ENCODE measurements around the gene RADIL. TPM values are rescaled to one million over a fixed set of nuclear protein-coding genes. Genes with fewer than 3 reads are reported as not detected.

RADIL gene
- total and polyA plus RNA-seq, 2 of the 13 experiments (the other 11 are each of a cell fraction or from before 2014, with no cell fraction given), result 0.05 to 0.09 TPM

DNA sequence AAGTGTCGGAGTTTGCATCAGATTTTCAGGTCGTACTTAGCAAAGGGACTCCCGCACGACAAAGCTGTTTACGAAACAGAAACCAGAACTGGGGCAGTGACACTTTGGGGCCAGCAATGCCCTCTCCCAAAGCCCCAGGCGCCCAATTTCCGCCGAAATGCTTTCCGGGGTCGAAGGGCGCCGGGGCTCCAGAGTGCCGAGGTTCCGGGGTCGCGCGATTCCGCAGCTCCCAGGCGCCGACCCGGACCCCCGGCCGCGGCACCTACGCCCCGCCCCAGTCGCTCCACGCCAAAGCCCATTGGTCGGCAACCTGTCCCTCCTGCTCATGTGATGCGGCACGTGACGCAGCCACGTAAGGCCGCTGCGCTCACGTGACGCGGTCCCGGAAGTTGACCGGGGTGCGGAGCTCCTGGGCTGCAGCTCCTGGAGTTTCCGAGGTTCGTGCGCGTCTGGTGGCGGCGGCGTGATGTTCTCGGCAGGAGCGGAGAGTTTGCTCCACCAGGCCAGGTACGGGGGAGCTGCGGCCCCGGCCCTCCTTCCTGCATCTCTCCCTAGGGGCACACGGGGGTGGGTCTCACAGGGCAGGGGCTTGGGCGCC is 108.2 kb downstream of the RADIL start, which contains the start of gene AP5Z1 (continued):
- peak; percentile 81 for TF ChIP-seq ARNT2 (CRISPR knock-in tag; IDR thresholded peaks at IDR 0.05; ENCODE audit: low read depth)
- 0 out of 2 replicates have a peak, but pooled peaks have one; percentile 62 for TF ChIP-seq GFI1 (CRISPR knock-in tag; IDR thresholded peaks at IDR 0.05; ENCODE audit: borderline replicate concordance)
- TF ChIP-seq, protein P1, sequence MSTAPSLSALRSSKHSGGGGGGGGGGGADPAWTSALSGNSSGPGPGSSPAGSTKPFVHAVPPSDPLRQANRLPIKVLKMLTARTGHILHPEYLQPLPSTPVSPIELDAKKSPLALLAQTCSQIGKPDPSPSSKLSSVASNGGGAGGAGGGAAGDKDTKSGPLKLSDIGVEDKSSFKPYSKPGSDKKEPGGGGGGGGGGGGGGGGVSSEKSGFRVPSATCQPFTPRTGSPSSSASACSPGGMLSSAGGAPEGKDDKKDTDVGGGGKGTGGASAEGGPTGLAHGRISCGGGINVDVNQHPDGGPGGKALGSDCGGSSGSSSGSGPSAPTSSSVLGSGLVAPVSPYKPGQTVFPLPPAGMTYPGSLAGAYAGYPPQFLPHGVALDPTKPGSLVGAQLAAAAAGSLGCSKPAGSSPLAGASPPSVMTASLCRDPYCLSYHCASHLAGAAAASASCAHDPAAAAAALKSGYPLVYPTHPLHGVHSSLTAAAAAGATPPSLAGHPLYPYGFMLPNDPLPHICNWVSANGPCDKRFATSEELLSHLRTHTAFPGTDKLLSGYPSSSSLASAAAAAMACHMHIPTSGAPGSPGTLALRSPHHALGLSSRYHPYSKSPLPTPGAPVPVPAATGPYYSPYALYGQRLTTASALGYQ (CRISPR knock-in tag; IDR thresholded peaks at IDR 0.05), result peak; percentile 57
- TF ChIP-seq ZBTB14 (CRISPR knock-in tag; IDR thresholded peaks at IDR 0.05), result peak; percentile 28; the same call in 1 of the 2 replicates
- peak; percentile 86 for TF ChIP-seq ZNF350 (CRISPR knock-in tag; IDR thresholded peaks at IDR 0.05; ENCODE audit: borderline replicate concordance, low read depth)
- peak; percentile 76 for TF ChIP-seq PHF8 (CRISPR knock-in tag; IDR thresholded peaks at IDR 0.05)
- peak; percentile 82; the same call in 1 of the 2 replicates for TF ChIP-seq NR0B2 (CRISPR knock-in tag; IDR thresholded peaks at IDR 0.05)
- peak; percentile 41; the same call in 1 of the 2 replicates for TF ChIP-seq HOXD1 (CRISPR knock-in tag; IDR thresholded peaks at IDR 0.05)
- peak; percentile 61 for TF ChIP-seq BORCS8-MEF2B (CRISPR knock-in tag; IDR thresholded peaks at IDR 0.05)
- peak; percentile 100 for TF ChIP-seq RAD51 (IDR thresholded peaks at IDR 0.05; ENCODE audit: borderline replicate concordance)
- TF ChIP-seq, protein P2, sequence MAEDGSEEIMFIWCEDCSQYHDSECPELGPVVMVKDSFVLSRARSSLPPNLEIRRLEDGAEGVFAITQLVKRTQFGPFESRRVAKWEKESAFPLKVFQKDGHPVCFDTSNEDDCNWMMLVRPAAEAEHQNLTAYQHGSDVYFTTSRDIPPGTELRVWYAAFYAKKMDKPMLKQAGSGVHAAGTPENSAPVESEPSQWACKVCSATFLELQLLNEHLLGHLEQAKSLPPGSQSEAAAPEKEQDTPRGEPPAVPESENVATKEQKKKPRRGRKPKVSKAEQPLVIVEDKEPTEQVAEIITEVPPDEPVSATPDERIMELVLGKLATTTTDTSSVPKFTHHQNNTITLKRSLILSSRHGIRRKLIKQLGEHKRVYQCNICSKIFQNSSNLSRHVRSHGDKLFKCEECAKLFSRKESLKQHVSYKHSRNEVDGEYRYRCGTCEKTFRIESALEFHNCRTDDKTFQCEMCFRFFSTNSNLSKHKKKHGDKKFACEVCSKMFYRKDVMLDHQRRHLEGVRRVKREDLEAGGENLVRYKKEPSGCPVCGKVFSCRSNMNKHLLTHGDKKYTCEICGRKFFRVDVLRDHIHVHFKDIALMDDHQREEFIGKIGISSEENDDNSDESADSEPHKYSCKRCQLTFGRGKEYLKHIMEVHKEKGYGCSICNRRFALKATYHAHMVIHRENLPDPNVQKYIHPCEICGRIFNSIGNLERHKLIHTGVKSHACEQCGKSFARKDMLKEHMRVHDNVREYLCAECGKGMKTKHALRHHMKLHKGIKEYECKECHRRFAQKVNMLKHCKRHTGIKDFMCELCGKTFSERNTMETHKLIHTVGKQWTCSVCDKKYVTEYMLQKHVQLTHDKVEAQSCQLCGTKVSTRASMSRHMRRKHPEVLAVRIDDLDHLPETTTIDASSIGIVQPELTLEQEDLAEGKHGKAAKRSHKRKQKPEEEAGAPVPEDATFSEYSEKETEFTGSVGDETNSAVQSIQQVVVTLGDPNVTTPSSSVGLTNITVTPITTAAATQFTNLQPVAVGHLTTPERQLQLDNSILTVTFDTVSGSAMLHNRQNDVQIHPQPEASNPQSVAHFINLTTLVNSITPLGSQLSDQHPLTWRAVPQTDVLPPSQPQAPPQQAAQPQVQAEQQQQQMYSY (CRISPR knock-in tag; IDR thresholded peaks at IDR 0.05), result 0 out of 2 replicates have a peak, but pooled peaks have one; percentile 14
- TF ChIP-seq SP4 (CRISPR knock-in tag; IDR thresholded peaks at IDR 0.05), result peak; percentile 83; the same call in 1 of the 2 replicates
- TF ChIP-seq HOXA9 (CRISPR knock-in tag; IDR thresholded peaks at IDR 0.05; ENCODE audit: borderline replicate concordance), result no peak
- no peak for TF ChIP-seq MLLT10 (CRISPR knock-in tag; IDR thresholded peaks at IDR 0.05)
- peak; percentile 58 for TF ChIP-seq IKZF5 (CRISPR knock-in tag; IDR thresholded peaks at IDR 0.05)
